OCI-LY1 (cell line): ENCODE data around the gene HOXC4.

ENCODE experiments used
- H2AFZ ChIP-seq: fragments of 200-600 bp; sonication (generic), shearing (Covaris generic); 2 replicates; pipeline ENCODE4 v1.6.0; 2014; ENCODE audit warnings: antibody characterized with exemption, mild to moderate bottlenecking, low read length
- H3F3A ChIP-seq: fragments of 200-600 bp; sonication (generic), shearing (Covaris generic); 2 replicates; pipeline ENCODE4 v1.6.0; 2014; ENCODE audit warnings: mild to moderate bottlenecking, antibody characterized with exemption, low read length, moderate library complexity; ENCODE audit not compliant: insufficient read depth
- H3K27ac ChIP-seq: fragments of 200-600 bp; sonication (generic); 2 replicates; pipeline ENCODE4 v1.5.1; 2014; ENCODE audit warnings: low read length, mixed run types, mild to moderate bottlenecking, low read depth; ENCODE audit not compliant: poor library complexity, severe bottlenecking
- H3K27me3 ChIP-seq: fragments of 200-600 bp; sonication (generic); 2 replicates; pipeline ENCODE4 v1.6.0; 2014; ENCODE audit warnings: antibody characterized with exemption, mild to moderate bottlenecking, low read length, moderate library complexity; ENCODE audit not compliant: insufficient read depth
- H3K36me3 ChIP-seq: fragments of 200-600 bp; sonication (generic); 2 replicates; pipeline ENCODE4 v1.6.1; 2014; ENCODE audit warnings: mild to moderate bottlenecking, antibody characterized with exemption, low read length, moderate library complexity, mixed read lengths; ENCODE audit not compliant: insufficient read depth
- H3K4me1 ChIP-seq: fragments of 200-600 bp; sonication (generic); 2 replicates; pipeline ENCODE4 v1.5.1; 2014; ENCODE audit warnings: mild to moderate bottlenecking, low read length, moderate library complexity; ENCODE audit not compliant: insufficient read depth, severe bottlenecking
- H3K4me2 ChIP-seq: fragments of 200-600 bp; sonication (generic), shearing (Covaris generic); 2 replicates; pipeline ENCODE4 v1.6.1; 2014; ENCODE audit warnings: low read length
- H3K4me3 ChIP-seq: fragments of 200-600 bp; sonication (generic); 2 replicates; pipeline ENCODE4 v1.5.1; 2014; ENCODE audit warnings: low read length, low read depth, mild to moderate bottlenecking, mixed read lengths; ENCODE audit not compliant: poor library complexity, severe bottlenecking
- H3K79me2 ChIP-seq: fragments of 200-600 bp; shearing (Covaris generic); 2 replicates; pipeline ENCODE4 v1.6.1; 2016; ENCODE audit warnings: mixed run types, low read length, mixed read lengths; ENCODE audit not compliant: insufficient read depth
- H3K9ac ChIP-seq: fragments of 200-600 bp; sonication (generic), shearing (Covaris generic); 2 replicates; pipeline ENCODE4 v1.6.1; 2014; ENCODE audit warnings: mild to moderate bottlenecking, low read length, mixed read lengths
- H3K9me2 ChIP-seq: fragments of 200-600 bp; sonication (generic), shearing (Covaris generic); 2 replicates; pipeline ENCODE4 v1.6.1; 2014; ENCODE audit warnings: low read depth, mild to moderate bottlenecking, low read length, mixed read lengths
- H3K9me3 ChIP-seq: fragments of 200-600 bp; shearing (Covaris generic); 2 replicates; pipeline ENCODE4 v1.6.1; 2014; ENCODE audit warnings: low read length, mixed read lengths
- H4K20me1 ChIP-seq: fragments of 200-600 bp; sonication (generic), shearing (Covaris generic); 2 replicates; pipeline ENCODE4 v1.6.0; 2016; ENCODE audit warnings: mild to moderate bottlenecking, low read length; ENCODE audit not compliant: insufficient read depth
- EZH2 ChIP-seq: fragments of 200-600 bp; sonication (generic), shearing (Covaris generic); IDR thresholded peaks from 2 replicates; pipeline ENCODE4 v1.8.0; 2017; ENCODE audit warnings: borderline replicate concordance, mixed run types, mild to moderate bottlenecking, antibody characterized with exemption, low read length, moderate library complexity, mixed read lengths
- TF ChIP-seq, protein P1 (sequence below): fragments of 200-600 bp; sonication (generic), shearing (Covaris generic); IDR thresholded peaks from 2 replicates; pipeline ENCODE4 v1.5.1; 2017; ENCODE audit warnings: mild to moderate bottlenecking, antibody characterized with exemption, low read length, moderate library complexity, mixed read lengths

Gene HOXC4

DNA sequence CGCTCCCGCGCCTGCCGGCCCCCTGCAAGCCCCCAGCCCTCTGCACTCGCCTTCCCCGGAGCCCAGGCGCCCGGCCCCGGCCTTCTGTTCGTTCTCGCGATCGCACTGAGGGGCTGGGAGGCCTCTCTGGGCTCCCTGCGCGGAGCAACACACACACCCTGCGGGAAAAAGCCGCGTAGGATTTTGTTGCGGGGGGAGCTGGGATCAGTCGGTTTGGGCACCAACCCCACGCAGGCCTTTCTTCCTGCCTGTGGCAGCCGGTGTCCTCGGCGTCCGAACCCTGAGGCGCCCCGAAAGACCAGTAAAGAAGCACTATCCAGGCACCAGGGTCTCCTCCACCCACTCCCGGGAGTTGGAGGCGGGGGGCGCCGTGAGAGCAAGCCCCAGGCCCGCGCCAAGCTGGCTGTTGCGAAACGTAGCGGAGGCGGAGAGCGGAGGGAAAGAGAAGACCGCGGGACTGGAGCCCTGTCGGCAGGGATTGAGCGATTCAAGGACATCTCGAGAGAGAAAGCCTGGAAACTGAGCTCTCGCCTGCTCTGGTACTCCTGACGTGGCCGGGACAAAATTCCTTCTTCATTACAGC, 22.7 kb upstream of the HOXC4 start:
- Histone ChIP-seq H3K4me3 (no peak overlapping the region), H3K9ac (no peak overlapping the region), H4K20me1 (no peaks in the 10 kb centered on the region), H2AFZ (no peak overlapping the region), H3K9me2 (no peaks in the 10 kb centered on the region), H3K27me3 (peaks cover 4% of the 10 kb centered on the region; the same call in 1 of the 2 replicates), H3K4me1 (peaks cover 13% of the 10 kb centered on the region), H3K27ac (no peak overlapping the region), H3K36me3 (no peaks in the 10 kb centered on the region), H3K79me2 (no peaks in the 10 kb centered on the region), H3K9me3 (no peaks in the 10 kb centered on the region), H3F3A (no peaks in the 10 kb centered on the region), H3K4me2 (no peak overlapping the region)
- TF ChIP-seq, protein P1, sequence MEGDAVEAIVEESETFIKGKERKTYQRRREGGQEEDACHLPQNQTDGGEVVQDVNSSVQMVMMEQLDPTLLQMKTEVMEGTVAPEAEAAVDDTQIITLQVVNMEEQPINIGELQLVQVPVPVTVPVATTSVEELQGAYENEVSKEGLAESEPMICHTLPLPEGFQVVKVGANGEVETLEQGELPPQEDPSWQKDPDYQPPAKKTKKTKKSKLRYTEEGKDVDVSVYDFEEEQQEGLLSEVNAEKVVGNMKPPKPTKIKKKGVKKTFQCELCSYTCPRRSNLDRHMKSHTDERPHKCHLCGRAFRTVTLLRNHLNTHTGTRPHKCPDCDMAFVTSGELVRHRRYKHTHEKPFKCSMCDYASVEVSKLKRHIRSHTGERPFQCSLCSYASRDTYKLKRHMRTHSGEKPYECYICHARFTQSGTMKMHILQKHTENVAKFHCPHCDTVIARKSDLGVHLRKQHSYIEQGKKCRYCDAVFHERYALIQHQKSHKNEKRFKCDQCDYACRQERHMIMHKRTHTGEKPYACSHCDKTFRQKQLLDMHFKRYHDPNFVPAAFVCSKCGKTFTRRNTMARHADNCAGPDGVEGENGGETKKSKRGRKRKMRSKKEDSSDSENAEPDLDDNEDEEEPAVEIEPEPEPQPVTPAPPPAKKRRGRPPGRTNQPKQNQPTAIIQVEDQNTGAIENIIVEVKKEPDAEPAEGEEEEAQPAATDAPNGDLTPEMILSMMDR = no peak
- TF ChIP-seq EZH2 = no peak

- no peaks in the 10 kb centered on the region for H3F3A ChIP-seq
- no peaks in the 10 kb centered on the region for H3K36me3 ChIP-seq
- H3K9me2 ChIP-seq = no peaks in the 10 kb centered on the region
- H3K79me2 ChIP-seq = no peaks in the 10 kb centered on the region
- H3K9ac ChIP-seq = no peak overlapping the region
- H3K27me3 ChIP-seq = peaks cover 4% of the 10 kb centered on the region; the same call in 1 of the 2 replicates
- TF ChIP-seq EZH2 = no peak
- TF ChIP-seq, protein P1 = no peak
- no peaks in the 10 kb centered on the region for H4K20me1 ChIP-seq
- H3K4me2 ChIP-seq = no peak overlapping the region
- no peaks in the 10 kb centered on the region for H3K9me3 ChIP-seq
- H3K4me3 ChIP-seq = no peak overlapping the region
- H3K4me1 ChIP-seq = peaks cover 9% of the 10 kb centered on the region
- no peak overlapping the region for H3K27ac ChIP-seq
- no peak overlapping the region for H2AFZ ChIP-seq
Observed at GRCh38 chr12:54031480-54031879, 22.2 kb upstream of the HOXC4 start.

DNA sequence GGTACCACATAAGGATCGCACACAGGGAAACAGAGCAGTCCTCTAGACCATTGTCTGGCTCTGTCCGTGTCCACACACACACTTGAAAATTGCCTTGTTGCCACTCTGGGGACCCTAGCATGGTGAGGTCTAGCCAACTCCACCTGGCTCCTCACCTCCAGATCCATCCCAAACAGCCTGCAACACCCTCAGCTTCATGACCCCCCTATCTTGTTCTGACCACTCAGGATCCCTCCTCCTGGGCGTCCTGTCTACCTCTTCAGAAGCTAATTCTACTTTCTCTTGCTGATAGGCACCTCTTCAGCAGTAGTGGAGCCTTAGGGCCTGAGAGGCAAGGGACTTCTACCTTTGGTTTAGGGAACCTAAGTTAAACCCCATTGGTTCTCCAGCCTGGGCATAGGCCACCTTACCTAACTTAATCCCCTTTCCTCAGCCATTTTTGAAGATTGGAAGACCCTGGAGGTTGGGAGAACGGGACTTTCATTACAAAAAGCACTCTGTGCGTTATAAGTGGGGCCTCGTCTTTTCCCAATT, 21.5 kb upstream of the HOXC4 start:
- no peak overlapping the region for H3K9ac ChIP-seq
- H3K36me3 ChIP-seq = no peaks in the 10 kb centered on the region
- H3K4me1 ChIP-seq = peaks cover 2% of the 10 kb centered on the region
- TF ChIP-seq EZH2 = no peak
- TF ChIP-seq, protein P1 = no peak
- no peaks in the 10 kb centered on the region for H3K79me2 ChIP-seq
- H3K4me2 ChIP-seq = no peak overlapping the region
- no peak overlapping the region for H2AFZ ChIP-seq
- H3K27ac ChIP-seq = no peak overlapping the region
- no peaks in the 10 kb centered on the region for H3K9me2 ChIP-seq
- no peaks in the 10 kb centered on the region for H3K9me3 ChIP-seq
- H4K20me1 ChIP-seq = no peaks in the 10 kb centered on the region
- H3K27me3 ChIP-seq = peaks cover 4% of the 10 kb centered on the region; the same call in 1 of the 2 replicates
- no peaks in the 10 kb centered on the region for H3F3A ChIP-seq
- H3K4me3 ChIP-seq = no peak overlapping the region
